Skeletal muscle cell (primary cell): Measurements from ENCODE around the gene FMNL2.
A peak's percentile ranks its signal among the peaks of the same experiment; 100 is the strongest.

Experiments
- DNase-seq: peaks from one replicate; pipeline ENCODE4 v3.0.0-alpha.2; 2010; ENCODE audit warnings: low read depth
- H3K4me3 ChIP-seq: 2 replicates; pipeline ENCODE4 v1.5.1; 2011; ENCODE audit warnings: low read depth, mild to moderate bottlenecking, control low read depth, low read length, moderate library complexity

FMNL2 gene

GRCh38 chr2:152609154-152609553 lies 274.2 kb downstream of the FMNL2 start:
- DNase-seq, result no peak
- H3K4me3 ChIP-seq, result no peak overlapping the region

GRCh38 chr2:152609699-152610098 lies 274.7 kb downstream of the FMNL2 start:
- no peak overlapping the region for H3K4me3 ChIP-seq
- no peak for DNase-seq

- H3K4me3 ChIP-seq, result no peak overlapping the region
- DNase-seq, result peak; percentile 83
These were observed 276.7 kb downstream of the FMNL2 start for GRCh38 chr2:152611458-152612231.

- no peak overlapping the region for H3K4me3 ChIP-seq
- no peak for DNase-seq
These were observed 278.3 kb downstream of the FMNL2 start for GRCh38 chr2:152613235-152613634.

- DNase-seq, result no peak
- no peak overlapping the region for H3K4me3 ChIP-seq
These were observed 280.2 kb downstream of the FMNL2 start for GRCh38 chr2:152615177-152615576.

- no peak for DNase-seq
- no peak overlapping the region for H3K4me3 ChIP-seq
These were observed 282.6 kb downstream of the FMNL2 start for GRCh38 chr2:152617456-152618192.

- DNase-seq, result no peak
- H3K4me3 ChIP-seq, result no peak overlapping the region
These were observed 283.2 kb downstream of the FMNL2 start for GRCh38 chr2:152618193-152618564.

- no peak for DNase-seq
These were observed 285.2 kb downstream of the FMNL2 start for GRCh38 chr2:152620208-152620607.

GRCh38 chr2:152620985-152621384 lies 286.0 kb downstream of the FMNL2 start:
- DNase-seq, result no peak
- H3K4me3 ChIP-seq, result no peak overlapping the region

More at GRCh38 chr2:152620208-152620607, 285.2 kb downstream of the FMNL2 start:
- no peak overlapping the region for H3K4me3 ChIP-seq

- DNase-seq, result no peak
- H3K4me3 ChIP-seq, result no peak overlapping the region
These were observed 287.2 kb downstream of the FMNL2 start for GRCh38 chr2:152622219-152622618.

GRCh38 chr2:152623076-152623740 lies 288.2 kb downstream of the FMNL2 start:
- H3K4me3 ChIP-seq, result no peak overlapping the region
- DNase-seq, result no peak

- DNase-seq, result no peak
- no peak overlapping the region for H3K4me3 ChIP-seq
These were observed 288.8 kb downstream of the FMNL2 start for GRCh38 chr2:152623775-152624174.

- no peak for DNase-seq
- H3K4me3 ChIP-seq, result no peak overlapping the region
These were observed 289.8 kb downstream of the FMNL2 start for GRCh38 chr2:152624805-152625204.

GRCh38 chr2:152626911-152627339 lies 292.0 kb downstream of the FMNL2 start:
- H3K4me3 ChIP-seq, result no peak overlapping the region
- no peak for DNase-seq

GRCh38 chr2:152627351-152627957 lies 292.5 kb downstream of the FMNL2 start:
- H3K4me3 ChIP-seq, result no peak overlapping the region
- no peak for DNase-seq

- no peak overlapping the region for H3K4me3 ChIP-seq
- no peak for DNase-seq
These were observed 294.2 kb downstream of the FMNL2 start for GRCh38 chr2:152629202-152629601.

- no peak for DNase-seq
- no peak overlapping the region for H3K4me3 ChIP-seq
These were observed 295.5 kb downstream of the FMNL2 start for GRCh38 chr2:152630466-152630865.

GRCh38 chr2:152632736-152633135 lies 297.8 kb downstream of the FMNL2 start:
- no peak for DNase-seq
- H3K4me3 ChIP-seq, result no peak overlapping the region

- H3K4me3 ChIP-seq, result no peak overlapping the region
- no peak for DNase-seq
These were observed 300.8 kb downstream of the FMNL2 start for GRCh38 chr2:152635635-152636298.
